GM12878 (cell line): ENCODE measurements around the gene HMCN1.

Experiments
- BHLHE40 ChIP-seq, 2 experiments: fragments of 450-650 bp in 1 of 2; IDR thresholded peaks; 2 replicates each; pipeline ENCODE4 v1.6.1; 2011 to 2017; ENCODE audit warnings: low read depth in 2 of 2, borderline replicate concordance in 1 of 2, improper control_type of control experiment in 1 of 2, low read length in 1 of 2, mild to moderate bottlenecking in 1 of 2
- EZH2 ChIP-seq: IDR thresholded peaks from 2 replicates; pipeline ENCODE4 v1.6.1; 2012; ENCODE audit warnings: low read depth, mild to moderate bottlenecking, control low read depth, inconsistent platforms, low read length, borderline replicate concordance; ENCODE audit not compliant: control insufficient read depth
- KDM1A ChIP-seq: fragments of 200-600 bp; sonication (generic); IDR thresholded peaks from 2 replicates; pipeline ENCODE4 v1.6.1; 2016; ENCODE audit warnings: borderline replicate concordance
- RAD21 ChIP-seq: IDR thresholded peaks from 2 replicates; pipeline ENCODE4 v1.6.1; 2011; ENCODE audit warnings: mild to moderate bottlenecking, low read depth, low read length, moderate library complexity; ENCODE audit not compliant: insufficient read depth
- SMAD1 ChIP-seq: fragments of 450-650 bp; IDR thresholded peaks from 2 replicates; pipeline ENCODE4 v1.6.1; 2018; ENCODE audit warnings: mild to moderate bottlenecking, low read depth; ENCODE audit not compliant: partially characterized antibody
- SRF ChIP-seq, 2 experiments: IDR thresholded peaks; 2 replicates each; pipeline ENCODE4 v1.6.1; 2011; ENCODE audit warnings: low read depth in 2 of 2, low read length in 2 of 2, mild to moderate bottlenecking in 1 of 2, moderate library complexity in 1 of 2
- TAF1 ChIP-seq: IDR thresholded peaks from 2 replicates; pipeline ENCODE4 v1.6.1; 2011; ENCODE audit warnings: mild to moderate bottlenecking, low read depth, low read length, borderline replicate concordance
- TCF3 ChIP-seq: IDR thresholded peaks from 2 replicates; pipeline ENCODE4 v1.6.1; 2012; ENCODE audit warnings: low read depth, mild to moderate bottlenecking, low read length, borderline replicate concordance; ENCODE audit not compliant: insufficient read depth
- ZNF384 ChIP-seq: IDR thresholded peaks from 2 replicates; pipeline ENCODE4 v1.6.1; 2012; ENCODE audit warnings: low read depth, mild to moderate bottlenecking, low read length, improper control_type of control experiment, borderline replicate concordance
- TF ChIP-seq, protein P1 (sequence below), 3 experiments: IDR thresholded peaks in 2 of 3; conservative IDR thresholded peaks in 1 of 3; 2 replicates each; pipeline ENCODE4 v1.5.1; 2011; ENCODE audit warnings: low read depth in 3 of 3, low read length in 3 of 3, mild to moderate bottlenecking in 3 of 3, control low read depth in 2 of 3, moderate library complexity in 2 of 3, inconsistent platforms in 1 of 3, mixed read lengths in 1 of 3; ENCODE audit not compliant: control insufficient read depth in 2 of 3, insufficient read depth in 1 of 3; ENCODE audit errors: extremely low read depth in 1 of 3

DNA sequence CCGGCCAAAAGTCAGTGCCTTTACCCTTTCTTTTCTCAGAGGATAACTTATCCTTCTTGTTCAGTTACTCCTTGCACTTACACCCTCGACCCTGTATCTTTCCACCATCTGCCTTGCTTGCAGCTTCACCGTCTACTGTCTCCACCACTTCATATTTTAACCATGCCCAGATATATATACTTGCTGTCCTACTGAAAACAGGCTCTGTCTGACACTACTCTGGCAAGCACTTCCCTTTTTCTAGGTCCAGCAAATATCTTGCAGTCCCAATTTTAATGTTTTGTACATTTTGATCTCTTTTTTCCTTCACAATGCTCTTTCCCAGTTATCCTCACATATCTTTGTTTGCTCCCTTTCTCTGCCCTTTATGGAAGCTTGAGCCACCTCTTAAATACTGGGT is 332.2 kb downstream of the HMCN1 start:
- TF ChIP-seq EZH2 (no peak), SRF (IDR thresholded peaks at IDR 0.05; ENCODE audit: low read depth in 2 of 2, low read length in 2 of 2) (no peak), KDM1A (no peak), TCF3 (no peak), ZNF384 (no peak), TAF1 (no peak), RAD21 (no peak), SMAD1 (no peak), BHLHE40 (IDR thresholded peaks at IDR 0.05; ENCODE audit: borderline replicate concordance in 1 of 2, low read depth in 2 of 2, low read length in 1 of 2) (no peak)
- TF ChIP-seq, protein P1, sequence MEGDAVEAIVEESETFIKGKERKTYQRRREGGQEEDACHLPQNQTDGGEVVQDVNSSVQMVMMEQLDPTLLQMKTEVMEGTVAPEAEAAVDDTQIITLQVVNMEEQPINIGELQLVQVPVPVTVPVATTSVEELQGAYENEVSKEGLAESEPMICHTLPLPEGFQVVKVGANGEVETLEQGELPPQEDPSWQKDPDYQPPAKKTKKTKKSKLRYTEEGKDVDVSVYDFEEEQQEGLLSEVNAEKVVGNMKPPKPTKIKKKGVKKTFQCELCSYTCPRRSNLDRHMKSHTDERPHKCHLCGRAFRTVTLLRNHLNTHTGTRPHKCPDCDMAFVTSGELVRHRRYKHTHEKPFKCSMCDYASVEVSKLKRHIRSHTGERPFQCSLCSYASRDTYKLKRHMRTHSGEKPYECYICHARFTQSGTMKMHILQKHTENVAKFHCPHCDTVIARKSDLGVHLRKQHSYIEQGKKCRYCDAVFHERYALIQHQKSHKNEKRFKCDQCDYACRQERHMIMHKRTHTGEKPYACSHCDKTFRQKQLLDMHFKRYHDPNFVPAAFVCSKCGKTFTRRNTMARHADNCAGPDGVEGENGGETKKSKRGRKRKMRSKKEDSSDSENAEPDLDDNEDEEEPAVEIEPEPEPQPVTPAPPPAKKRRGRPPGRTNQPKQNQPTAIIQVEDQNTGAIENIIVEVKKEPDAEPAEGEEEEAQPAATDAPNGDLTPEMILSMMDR (IDR thresholded peaks at IDR 0.05 in 2 of 3, conservative IDR thresholded peaks at IDR 0.05 in 1 of 3; ENCODE audit: control insufficient read depth in 2 of 3, extremely low read depth in 1 of 3, insufficient read depth in 1 of 3, low read depth in 3 of 3, low read length in 3 of 3) = no peak
